Ishikawa (cell line): ENCODE data around the gene FAM124A.

Source experiments
- CREB1 ChIP-seq: IDR thresholded peaks from 2 replicates; pipeline ENCODE4 v1.6.1; 2012; ENCODE audit warnings: low read depth
- EGR1 ChIP-seq: IDR thresholded peaks from 2 replicates; pipeline ENCODE4 v1.6.1; 2012
- EP300 ChIP-seq: IDR thresholded peaks from 2 replicates; pipeline ENCODE4 v1.6.1; 2012; ENCODE audit warnings: borderline replicate concordance
- MAX ChIP-seq: IDR thresholded peaks from 2 replicates; pipeline ENCODE4 v1.6.1; 2012
- NFIC ChIP-seq: IDR thresholded peaks from 2 replicates; pipeline ENCODE4 v1.6.1; 2012
- RAD21 ChIP-seq: IDR thresholded peaks from 2 replicates; pipeline ENCODE4 v1.6.1; 2012; ENCODE audit warnings: low read depth
- REST ChIP-seq: IDR thresholded peaks from 2 replicates; pipeline ENCODE4 v1.6.1; 2012; ENCODE audit warnings: low read depth, mild to moderate bottlenecking
- TAF1 ChIP-seq: IDR thresholded peaks from 2 replicates; pipeline ENCODE4 v1.6.1; 2012; ENCODE audit warnings: low read depth, mild to moderate bottlenecking
- TCF12 ChIP-seq: IDR thresholded peaks from 2 replicates; pipeline ENCODE4 v1.6.1; 2012; ENCODE audit warnings: low read depth
- USF1 ChIP-seq: IDR thresholded peaks from 2 replicates; pipeline ENCODE4 v1.6.1; 2012
- YY1 ChIP-seq: IDR thresholded peaks from 2 replicates; pipeline ENCODE4 v1.6.1; 2012; ENCODE audit warnings: low read depth
- ZBTB7A ChIP-seq: IDR thresholded peaks from 2 replicates; pipeline ENCODE4 v1.6.1; 2012; ENCODE audit warnings: low read depth

- TF ChIP-seq EP300: no peak
- no peak for TF ChIP-seq TCF12
- TF ChIP-seq NFIC: no peak
- no peak for TF ChIP-seq RAD21
- TF ChIP-seq MAX: no peak
- TF ChIP-seq ZBTB7A: no peak
- no peak for TF ChIP-seq YY1
- no peak for TF ChIP-seq TAF1
- TF ChIP-seq REST: no peak
- TF ChIP-seq CREB1: no peak
- TF ChIP-seq EGR1: no peak
- no peak for TF ChIP-seq USF1
Observed at GRCh38 chr13:51243227-51243626, 21.0 kb downstream of the FAM124A start.
